ENCODE measurements around the gene SCFD2.
"Not testable (repeated sequence)": the region's sequence is repeated elsewhere in the genome, so short reads cannot be mapped to it uniquely, and the experiment has no call there.

SCFD2 gene

GRCh38 chr4:53094040-53094439, 271.8 kb downstream of the SCFD2 start:
- DNase-seq: no peak

GRCh38 chr4:53089936-53090729, 275.7 kb downstream of the SCFD2 start:
- DNase-seq: no peak

DNA sequence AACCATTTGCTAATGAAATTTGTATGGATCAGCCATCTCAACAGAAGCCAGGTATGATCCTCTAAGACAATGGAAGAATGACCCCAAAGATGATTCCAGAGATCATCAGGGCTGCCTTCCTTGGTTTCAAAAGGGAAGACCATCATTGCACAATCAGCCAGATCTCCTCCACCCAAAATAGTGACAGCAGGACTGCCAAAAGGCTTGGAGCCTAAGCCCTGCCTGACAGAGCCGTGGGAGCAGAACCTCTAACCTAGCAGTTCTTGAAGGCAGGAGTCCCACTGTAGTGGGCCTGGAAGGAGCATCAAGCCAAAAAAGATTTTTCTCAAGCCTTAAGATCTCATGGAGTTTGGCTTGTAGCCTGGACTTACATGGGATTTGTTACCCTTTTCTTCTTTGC, 277.7 kb downstream of the SCFD2 start:
- no peak for DNase-seq

- DNase-seq: no peak
These were observed 289.4 kb downstream of the SCFD2 start for GRCh38 chr4:53076374-53076958.

- DNase-seq: no peak
These were observed 290.6 kb downstream of the SCFD2 start for GRCh38 chr4:53075162-53075785.

DNA sequence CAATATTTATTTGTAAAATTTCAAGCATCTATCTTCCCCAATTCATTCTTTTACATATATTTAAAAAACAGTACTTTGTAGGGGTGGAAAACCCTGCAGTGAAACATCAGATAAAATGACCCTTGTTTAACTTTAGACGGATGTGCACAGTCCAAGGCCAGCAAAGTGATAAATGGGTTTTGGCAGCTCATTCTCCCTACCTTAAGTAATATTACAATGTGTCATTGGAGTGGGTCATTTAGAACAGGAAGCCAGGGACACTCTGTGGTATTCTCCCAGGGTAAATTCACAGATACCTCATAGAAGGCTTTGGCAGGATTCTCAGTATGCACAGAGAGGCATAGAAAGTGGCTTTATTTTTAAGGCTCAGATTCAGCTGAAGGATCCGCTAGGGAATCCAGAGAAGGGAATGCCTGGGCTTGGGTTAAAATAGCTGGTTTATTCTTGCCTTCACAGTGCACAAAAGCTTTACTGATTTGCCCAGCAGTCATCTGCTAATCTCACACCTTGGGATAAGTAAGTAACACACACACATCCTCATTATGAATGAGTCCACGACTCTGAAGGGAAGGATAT, 297.0 kb downstream of the SCFD2 start:
- no peak for DNase-seq

GRCh38 chr4:53067125-53067802, 298.6 kb downstream of the SCFD2 start:
- DNase-seq: no peak

- no peak for DNase-seq
These were observed 299.7 kb downstream of the SCFD2 start for GRCh38 chr4:53066155-53066554.

DNA sequence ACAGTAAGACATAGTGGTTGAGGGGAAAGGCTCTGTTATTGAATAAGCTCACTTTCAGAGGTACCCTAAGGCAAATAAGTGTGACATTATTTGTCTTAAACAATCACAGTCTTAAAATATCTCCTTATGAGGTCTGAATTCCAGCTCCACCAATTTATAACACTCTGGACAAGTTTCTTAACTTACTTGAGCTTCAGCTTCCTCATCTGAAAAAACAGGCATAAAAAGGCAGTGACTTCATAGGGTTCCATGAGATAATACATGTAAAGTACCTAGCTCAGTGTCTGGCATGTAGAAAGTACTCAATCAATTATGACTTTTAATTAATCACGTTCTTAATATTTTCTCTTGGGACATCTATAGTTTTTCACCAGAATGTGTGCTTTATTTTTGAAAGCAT, 301.3 kb downstream of the SCFD2 start:
- no peak for DNase-seq

- DNase-seq: no peak
These were observed 304.6 kb downstream of the SCFD2 start for GRCh38 chr4:53061091-53061850.

- no peak for DNase-seq
These were observed 305.6 kb downstream of the SCFD2 start for GRCh38 chr4:53060278-53060677.

DNA sequence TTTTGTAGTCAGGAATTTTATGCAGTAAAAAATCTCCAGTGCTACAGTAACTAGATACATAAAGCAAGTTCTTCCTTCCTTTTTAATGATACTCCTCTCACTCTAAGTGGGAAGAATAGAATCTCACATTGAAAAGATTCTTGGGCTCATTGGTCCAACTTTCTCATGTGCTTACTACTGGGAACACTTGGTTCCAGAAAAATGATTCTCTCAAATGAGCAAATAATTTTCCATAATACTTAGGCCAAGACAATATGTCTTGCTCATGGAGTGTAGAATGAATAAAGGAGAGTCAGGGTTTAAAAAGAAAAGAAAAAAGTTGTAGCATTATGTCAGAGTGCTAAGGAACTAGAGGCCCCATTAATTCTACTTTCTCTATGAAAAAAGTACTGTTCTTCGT, 306.0 kb downstream of the SCFD2 start:
- no peak for DNase-seq

DNA sequence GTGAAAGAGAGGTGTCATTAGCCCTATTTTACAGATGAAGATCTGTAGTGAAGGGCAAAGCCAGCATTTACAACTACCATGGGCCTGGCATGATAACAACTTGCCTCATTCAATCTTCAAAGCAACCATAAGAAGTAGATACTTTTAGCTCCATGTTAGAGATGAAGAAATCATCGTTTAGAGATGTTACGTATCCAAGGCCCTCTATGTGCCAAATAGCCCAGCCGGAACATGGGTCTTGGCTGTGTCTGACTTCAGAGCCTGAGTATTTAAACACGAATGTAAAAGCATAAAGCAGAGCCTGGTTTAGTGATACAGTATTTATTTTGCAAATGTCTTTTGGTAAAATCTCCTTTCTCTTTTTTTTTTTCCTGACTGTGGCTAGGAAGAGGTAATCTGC, 306.6 kb downstream of the SCFD2 start:
- DNase-seq: no peak

DNA sequence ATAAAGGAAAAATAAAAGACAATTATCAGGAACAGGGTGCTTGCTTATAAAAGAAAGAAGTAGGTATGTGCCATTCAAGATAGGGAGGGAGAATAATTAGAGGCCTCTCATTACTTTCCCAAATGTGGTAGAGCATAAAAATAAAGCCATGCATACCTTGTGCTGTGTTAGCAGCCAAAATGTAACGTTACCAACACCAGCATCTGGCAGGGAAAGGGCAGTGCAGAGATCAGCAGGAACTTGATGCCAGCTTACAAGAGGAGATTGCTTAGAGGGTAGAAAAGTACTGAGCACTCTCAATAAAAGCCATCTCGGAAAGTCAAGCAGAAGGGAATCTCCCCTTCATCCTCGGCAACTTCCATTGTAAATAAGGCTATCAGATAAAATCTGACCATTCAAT, 308.2 kb downstream of the SCFD2 start:
- no peak for DNase-seq

- DNase-seq: not testable (repeated sequence)
These were observed 308.8 kb downstream of the SCFD2 start for GRCh38 chr4:53057108-53057507.

GRCh38 chr4:53055716-53056403, 310.0 kb downstream of the SCFD2 start:
- no peak for DNase-seq

DNA sequence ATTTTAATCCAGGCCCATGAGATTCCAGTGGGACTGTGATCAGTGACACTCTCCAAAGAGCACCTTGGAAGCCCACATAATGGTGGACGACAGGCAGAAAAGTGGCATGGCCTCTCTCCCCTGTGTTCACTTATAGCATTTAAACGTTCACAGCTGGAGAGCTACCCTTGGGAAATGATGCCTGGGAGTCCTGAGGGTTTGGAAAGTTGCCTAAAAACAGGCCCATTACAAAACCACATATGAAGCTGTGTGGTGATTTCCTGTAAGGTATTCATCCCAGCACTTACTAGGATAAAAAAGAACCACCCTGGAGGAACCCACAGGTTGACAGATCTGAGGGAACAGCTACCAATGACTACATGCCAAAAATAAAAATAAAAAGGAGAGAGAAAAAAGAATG, 310.6 kb downstream of the SCFD2 start:
- no peak for DNase-seq

DNA sequence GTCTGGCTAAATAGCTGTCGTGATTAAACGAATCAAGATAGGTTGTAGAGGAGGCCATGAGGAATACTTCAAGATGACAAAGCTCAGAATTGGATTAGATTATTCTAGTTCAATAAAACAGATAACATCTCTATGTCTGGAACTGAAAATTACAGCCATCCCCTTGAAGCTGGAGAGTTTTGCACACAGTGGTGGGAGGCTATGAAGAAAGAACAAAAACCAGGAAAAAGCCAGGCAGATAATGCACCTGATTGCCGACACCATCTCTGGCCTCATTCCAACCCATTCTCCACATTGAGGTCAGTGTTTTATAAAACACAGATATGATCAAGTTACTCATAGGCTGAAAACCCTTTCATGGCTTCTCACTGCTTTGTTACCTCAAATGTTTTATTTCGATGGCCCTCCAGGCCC, 315.5 kb downstream of the SCFD2 start:
- no peak for DNase-seq

- no peak for DNase-seq
These were observed 316.3 kb downstream of the SCFD2 start for GRCh38 chr4:53049528-53049927.

DNA sequence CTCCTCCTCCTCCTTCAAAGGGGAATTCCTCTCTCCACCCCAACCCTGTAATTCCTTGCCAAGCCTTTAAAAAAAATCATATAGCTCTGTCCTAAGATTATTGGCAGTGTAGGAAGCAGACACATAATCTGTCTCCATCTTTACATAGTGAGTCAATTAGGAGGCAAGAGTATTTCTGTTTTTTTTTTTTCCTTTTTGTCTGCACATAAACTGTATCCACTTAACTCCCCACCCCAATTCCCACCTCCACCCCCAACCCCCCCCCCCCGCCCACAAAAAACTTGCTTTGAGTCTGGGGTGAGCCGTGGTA, 321.3 kb downstream of the SCFD2 start:
- no peak for DNase-seq

DNA sequence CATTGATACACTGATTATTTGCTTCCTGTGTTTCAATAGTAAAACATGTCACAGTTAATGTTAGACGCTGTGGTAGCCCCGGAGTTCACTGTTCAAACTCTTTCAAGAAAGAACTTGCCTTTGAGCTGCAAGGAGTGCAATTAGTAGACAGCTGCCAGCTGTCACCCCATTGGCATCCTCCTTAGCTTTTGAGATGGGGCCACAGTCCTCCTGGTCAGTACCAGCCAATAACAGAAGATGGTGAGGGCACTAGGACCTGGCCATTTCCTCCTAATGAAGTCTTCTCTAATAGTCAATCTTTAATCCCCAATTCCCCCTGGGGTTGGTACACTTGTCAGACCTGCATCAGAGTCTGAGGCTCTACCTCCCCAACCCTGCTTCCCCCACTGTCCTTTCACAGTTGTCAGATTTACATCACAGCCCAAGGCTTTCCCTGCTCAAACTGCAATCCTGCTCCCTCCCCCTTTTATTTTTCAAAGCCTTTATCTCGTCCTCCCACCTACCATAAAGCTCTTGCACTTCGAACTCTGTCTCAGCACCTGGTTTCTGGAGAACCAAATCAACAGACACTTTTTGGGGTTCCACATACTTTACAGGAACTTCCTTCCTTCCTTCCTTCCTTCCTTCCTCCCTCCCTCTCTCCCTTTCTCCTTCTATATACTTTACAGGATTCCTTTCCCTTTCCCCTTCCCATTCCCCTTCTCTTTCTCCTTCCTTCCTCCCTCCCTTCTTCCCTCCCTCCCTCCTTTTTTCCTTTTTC, 321.8 kb downstream of the SCFD2 start:
- DNase-seq: no peak

Data from SHP77 (cell line).